GM19438 (cell line): ENCODE data around the gene ARHGEF37.
"Not testable (repeated sequence)": the region's sequence is repeated elsewhere in the genome, so short reads cannot be mapped to it uniquely, and the experiment has no call there.

Source experiments
- ATAC-seq: cut with Tn5 transposase; IDR thresholded peaks from one replicate; pipeline ENCODE4 v1.9.1; 2021; ENCODE audit warnings: low read depth; ENCODE audit not compliant: unreplicated experiment

The ARHGEF37 gene

GRCh38 chr5:149581192-149581861 lies at the start of gene ARHGEF37:
TSS of gene ARHGEF37 (plus strand) at chr5:149581498. CDS start at chr5:149597770, 16,272 bp downstream.
- ATAC-seq: peak; percentile 41

GRCh38 chr5:149532413-149532812 lies 48.9 kb upstream of the ARHGEF37 start:
- no peak for ATAC-seq

- ATAC-seq: not testable (repeated sequence)
These were observed 45.5 kb upstream of the ARHGEF37 start for GRCh38 chr5:149535787-149536186.

GRCh38 chr5:149537374-149537975 lies 43.8 kb upstream of the ARHGEF37 start:
- no peak for ATAC-seq

GRCh38 chr5:149540089-149540488 lies 41.2 kb upstream of the ARHGEF37 start:
- no peak for ATAC-seq

GRCh38 chr5:149541893-149542292 lies 39.4 kb upstream of the ARHGEF37 start:
- no peak for ATAC-seq

- ATAC-seq: no peak
These were observed 37.8 kb upstream of the ARHGEF37 start for GRCh38 chr5:149543361-149544027.

- no peak for ATAC-seq
These were observed 37.3 kb upstream of the ARHGEF37 start for GRCh38 chr5:149544028-149544420.

GRCh38 chr5:149545327-149545726 lies 36.0 kb upstream of the ARHGEF37 start:
- ATAC-seq: no peak

- ATAC-seq: no peak
These were observed 34.3 kb upstream of the ARHGEF37 start for GRCh38 chr5:149546974-149547373.

GRCh38 chr5:149549461-149550267 lies 31.6 kb upstream of the ARHGEF37 start:
- ATAC-seq: peak; percentile 38

- no peak for ATAC-seq
These were observed 31.1 kb upstream of the ARHGEF37 start for GRCh38 chr5:149550268-149550583.

- peak; percentile 1 for ATAC-seq
These were observed 30.6 kb upstream of the ARHGEF37 start for GRCh38 chr5:149550594-149551226.

- ATAC-seq: peak; percentile 82
These were observed 29.9 kb upstream of the ARHGEF37 start, which contains the start of gene CSNK1A1 for GRCh38 chr5:149551227-149552037. TSS of gene CSNK1A1 (minus strand) at chr5:149551439. CDS start at chr5:149550964, 475 bp downstream.

GRCh38 chr5:149552038-149552494 lies 29.2 kb upstream of the ARHGEF37 start:
- ATAC-seq: no peak

- ATAC-seq: no peak
These were observed 28.6 kb upstream of the ARHGEF37 start for GRCh38 chr5:149552553-149553160.

GRCh38 chr5:149559706-149560105 lies 21.6 kb upstream of the ARHGEF37 start:
- ATAC-seq: no peak

- no peak for ATAC-seq
These were observed 19.4 kb upstream of the ARHGEF37 start for GRCh38 chr5:149561848-149562247.

GRCh38 chr5:149563466-149563865 lies 17.8 kb upstream of the ARHGEF37 start:
- no peak for ATAC-seq
